BLaER1 treated with 17β-estradiol and CSF1 and Interleukin-3, amounts not matched to agents 10 nM and 100 nM (cell line): ENCODE data around the gene BCCIP.
A peak's percentile ranks its signal among the peaks of the same experiment; 100 is the strongest.

Experiments
- H3K27ac ChIP-seq, 11 experiments: shearing (Covaris generic); formaldehyde crosslinking; 2 replicates each; pipeline ENCODE4 v1.8.1; 2022
- H3K27me3 ChIP-seq, 11 experiments: shearing (Covaris generic); formaldehyde crosslinking; 2 replicates each; pipeline ENCODE4 v1.8.1; 2022
- H3K36me3 ChIP-seq, 11 experiments: shearing (Covaris generic); formaldehyde crosslinking; 2 replicates each; pipeline ENCODE4 v1.8.1; 2022
- H3K4me1 ChIP-seq, 10 experiments: shearing (Covaris generic); formaldehyde crosslinking; 2 replicates each; pipeline ENCODE4 v1.8.1; 2022
- H3K4me2 ChIP-seq, 11 experiments: shearing (Covaris generic); formaldehyde crosslinking; 2 replicates each; pipeline ENCODE4 v1.8.1; 2022
- H3K4me3 ChIP-seq, 10 experiments: shearing (Covaris generic); formaldehyde crosslinking; 2 replicates each; pipeline ENCODE4 v1.8.1; 2022
- H3K9ac ChIP-seq, 11 experiments: shearing (Covaris generic); formaldehyde crosslinking; 2 replicates each; pipeline ENCODE4 v1.8.1; 2022
- H3K9me3 ChIP-seq, 11 experiments: shearing (Covaris generic); formaldehyde crosslinking; replicated peaks in 1 of 11; 2 replicates each; pipeline ENCODE4 v1.8.1; 2022
- H4K20me1 ChIP-seq, 11 experiments: shearing (Covaris generic); formaldehyde crosslinking; 2 replicates each; pipeline ENCODE4 v1.8.1; 2022
- Cebpa-rat ChIP-seq, 11 experiments: shearing (Covaris generic); IDR thresholded peaks; 2 replicates each; pipeline ENCODE4 v1.8.1; 2022

Gene BCCIP

GRCh38 chr10:125781374-125781773 is 42.0 kb upstream of the BCCIP start:
- Histone ChIP-seq H3K4me3 (no peak overlapping the region), H3K27ac (no peak overlapping the region), H3K4me2 (no peak overlapping the region), H3K9me3 (peaks cover 8 to 28% (median 17%) of the 10 kb centered on the region in 11 experiments; a peak in 14 of 22 replicates), H3K27me3 (no peaks in the 10 kb centered on the region), H4K20me1 (no peaks in the 10 kb centered on the region), H3K9ac (no peak overlapping the region), H3K4me1 (peaks cover 0 to 12% (median 1%) of the 10 kb centered on the region in 10 experiments; a peak in 9 of 20 replicates), H3K36me3 (0 out of 22 replicates have a peak, but pooled peaks cover 0 to 3% (median 0%) of the 10 kb centered on the region in 11 experiments)
- no peak for TF ChIP-seq Cebpa-rat (IDR thresholded peaks at IDR 0.05)

- no peak overlapping the region for H3K4me3 ChIP-seq
- H3K4me2 ChIP-seq: no peak overlapping the region
- H3K27me3 ChIP-seq: no peaks in the 10 kb centered on the region
- H3K9ac ChIP-seq: no peak overlapping the region
- H3K36me3 ChIP-seq: 0 out of 22 replicates have a peak, but pooled peaks cover 0 to 3% (median 0%) of the 10 kb centered on the region in 11 experiments
- peaks cover 0 to under 1% (median 0%) of the 10 kb centered on the region in 11 experiments; a peak in 1 of 22 replicates for H4K20me1 ChIP-seq
- peaks cover 0 to 19% (median 6%) of the 10 kb centered on the region in 10 experiments; a peak in 12 of 20 replicates for H3K4me1 ChIP-seq
- H3K9me3 ChIP-seq: peaks cover 8 to 28% (median 17%) of the 10 kb centered on the region in 11 experiments; a peak in 14 of 22 replicates
- TF ChIP-seq Cebpa-rat (IDR thresholded peaks at IDR 0.05): no peak
- H3K27ac ChIP-seq: no peak overlapping the region
These were observed 41.3 kb upstream of the BCCIP start for GRCh38 chr10:125782054-125782453.

GRCh38 chr10:125782616-125783015 is 40.7 kb upstream of the BCCIP start:
- Histone ChIP-seq H3K27me3 (no peaks in the 10 kb centered on the region), H3K9me3 (peaks cover 8 to 28% (median 17%) of the 10 kb centered on the region in 11 experiments; a peak in 14 of 22 replicates), H3K4me2 (no peak overlapping the region), H3K9ac (no peak overlapping the region), H3K36me3 (peaks cover 0 to 4% (median 0%) of the 10 kb centered on the region in 11 experiments; a peak in 3 of 22 replicates), H3K27ac (no peak overlapping the region), H3K4me3 (no peak overlapping the region), H3K4me1 (peaks cover 0 to 21% (median 8%) of the 10 kb centered on the region in 10 experiments; a peak in 12 of 20 replicates), H4K20me1 (peaks cover 0 to 5% (median 0%) of the 10 kb centered on the region in 11 experiments; a peak in 1 of 22 replicates)
- no peak for TF ChIP-seq Cebpa-rat (IDR thresholded peaks at IDR 0.05)

GRCh38 chr10:125783408-125783807 is 39.9 kb upstream of the BCCIP start:
- Histone ChIP-seq H3K27me3 (no peaks in the 10 kb centered on the region), H3K27ac (no peak overlapping the region), H3K9ac (no peak overlapping the region), H4K20me1 (peaks cover 0 to 5% (median 0%) of the 10 kb centered on the region in 11 experiments; a peak in 1 of 22 replicates), H3K4me2 (no peak overlapping the region), H3K9me3 (peaks cover 8 to 23% (median 16%) of the 10 kb centered on the region in 11 experiments; a peak in 14 of 22 replicates), H3K4me3 (no peak overlapping the region), H3K36me3 (peaks cover 0 to 12% (median 6%) of the 10 kb centered on the region in 11 experiments; a peak in 16 of 22 replicates), H3K4me1 (peaks cover 1 to 29% (median 11%) of the 10 kb centered on the region in 10 experiments; a peak in 18 of 20 replicates)
- TF ChIP-seq Cebpa-rat (IDR thresholded peaks at IDR 0.05): no peak

GRCh38 chr10:125783957-125784356 is 39.4 kb upstream of the BCCIP start:
- Histone ChIP-seq H3K4me2 (no peak overlapping the region), H3K9me3 (peaks cover 4 to 17% (median 11%) of the 10 kb centered on the region in 11 experiments; a peak in 14 of 22 replicates), H3K36me3 (peaks cover 4 to 17% (median 11%) of the 10 kb centered on the region in 11 experiments; a peak in 20 of 22 replicates), H3K27ac (no peak overlapping the region), H3K4me3 (no peak overlapping the region), H4K20me1 (peaks cover 0 to 5% (median 0%) of the 10 kb centered on the region in 11 experiments; a peak in 2 of 22 replicates), H3K4me1 (peaks cover 7 to 34% (median 17%) of the 10 kb centered on the region in 10 experiments; a peak in 18 of 20 replicates), H3K9ac (no peak overlapping the region), H3K27me3 (no peaks in the 10 kb centered on the region)
- TF ChIP-seq Cebpa-rat (IDR thresholded peaks at IDR 0.05): no peak

- Histone ChIP-seq H3K4me1 (peaks cover 7 to 28% (median 18%) of the 10 kb centered on the region in 10 experiments; a peak in 18 of 20 replicates), H3K9me3 (no peaks in the 10 kb centered on the region; a peak in 1 of 22 replicates), H3K9ac (no peak overlapping the region), H3K4me2 (no peak overlapping the region), H3K27me3 (no peaks in the 10 kb centered on the region), H3K27ac (no peak overlapping the region), H3K4me3 (no peak overlapping the region), H3K36me3 (peaks cover 15 to 30% (median 22%) of the 10 kb centered on the region in 11 experiments), H4K20me1 (peaks cover 0 to 12% (median 0%) of the 10 kb centered on the region in 11 experiments; a peak in 3 of 22 replicates)
- no peak for TF ChIP-seq Cebpa-rat (IDR thresholded peaks at IDR 0.05)
These were observed 37.6 kb upstream of the BCCIP start for GRCh38 chr10:125785791-125786190.

- H3K36me3 ChIP-seq: peaks cover 36 to 50% (median 43%) of the 10 kb centered on the region in 11 experiments
- no peak overlapping the region for H3K4me3 ChIP-seq
- H3K4me2 ChIP-seq: peak overlapping the region in 9 of 11 experiments; percentile 35 to 65 (median 50); a peak in 16 of 22 replicates
- peaks cover 0 to 12% (median 0%) of the 10 kb centered on the region in 11 experiments; a peak in 3 of 22 replicates for H4K20me1 ChIP-seq
- no peak overlapping the region for H3K27ac ChIP-seq
- peaks cover 7 to 28% (median 18%) of the 10 kb centered on the region in 10 experiments; a peak in 18 of 20 replicates for H3K4me1 ChIP-seq
- H3K9ac ChIP-seq: no peak overlapping the region; a peak in 2 of 22 replicates
- no peaks in the 10 kb centered on the region for H3K9me3 ChIP-seq
- H3K27me3 ChIP-seq: no peaks in the 10 kb centered on the region
- no peak for TF ChIP-seq Cebpa-rat (IDR thresholded peaks at IDR 0.05)
These were observed 35.0 kb upstream of the BCCIP start for GRCh38 chr10:125788156-125789034.

- no peaks in the 10 kb centered on the region for H3K27me3 ChIP-seq
- TF ChIP-seq Cebpa-rat (IDR thresholded peaks at IDR 0.05): no peak
- no peak overlapping the region for H3K9ac ChIP-seq
- H3K4me2 ChIP-seq: no peak overlapping the region
- no peaks in the 10 kb centered on the region for H3K9me3 ChIP-seq
- H3K36me3 ChIP-seq: peaks cover 56 to 92% (median 74%) of the 10 kb centered on the region in 11 experiments
- no peak overlapping the region for H3K4me3 ChIP-seq
- peaks cover 7 to 36% (median 28%) of the 10 kb centered on the region in 10 experiments; a peak in 18 of 20 replicates for H3K4me1 ChIP-seq
- H3K27ac ChIP-seq: no peak overlapping the region
- H4K20me1 ChIP-seq: peaks cover 0 to 28% (median 0%) of the 10 kb centered on the region in 11 experiments; a peak in 4 of 22 replicates
These were observed 30.7 kb upstream of the BCCIP start for GRCh38 chr10:125792342-125793300.
